DOHH2 (cell line): ENCODE measurements around the gene MAP2K3.
A peak's percentile ranks its signal among the peaks of the same experiment; 100 is the strongest.

Experiments
- H3F3A ChIP-seq: fragments of 200-600 bp; sonication (generic), shearing (Covaris generic); 2 replicates; pipeline ENCODE4 v1.6.0; 2016; ENCODE audit warnings: antibody characterized with exemption, mild to moderate bottlenecking; ENCODE audit not compliant: control insufficient read depth, insufficient read depth
- H3K27ac ChIP-seq: fragments of 200-600 bp; sonication (generic); 2 replicates; pipeline ENCODE4 v1.5.1; 2014; ENCODE audit warnings: low read depth, mild to moderate bottlenecking, low read length, moderate library complexity
- H3K27me3 ChIP-seq: fragments of 200-600 bp; sonication (generic); 2 replicates; pipeline ENCODE4 v1.6.1; 2014; ENCODE audit warnings: mild to moderate bottlenecking, low read length, mixed read lengths; ENCODE audit not compliant: control insufficient read depth
- H3K36me3 ChIP-seq: fragments of 200-600 bp; sonication (generic); 2 replicates; pipeline ENCODE4 v1.6.1; 2014; ENCODE audit warnings: mild to moderate bottlenecking, low read length, moderate library complexity, mixed read lengths; ENCODE audit not compliant: control insufficient read depth
- H3K4me1 ChIP-seq: fragments of 200-600 bp; sonication (generic); 2 replicates; pipeline ENCODE4 v1.6.1; 2014; ENCODE audit warnings: mild to moderate bottlenecking, low read length, mixed read lengths; ENCODE audit not compliant: control insufficient read depth
- H3K4me2 ChIP-seq: fragments of 200-600 bp; sonication (generic); 2 replicates; pipeline ENCODE4 v1.6.0; 2014; ENCODE audit warnings: mild to moderate bottlenecking, low read length, moderate library complexity
- H3K4me3 ChIP-seq: fragments of 200-600 bp; sonication (generic); 2 replicates; pipeline ENCODE4 v1.5.1; 2014; ENCODE audit warnings: mild to moderate bottlenecking, low read length, mixed read lengths
- H3K79me2 ChIP-seq: fragments of 200-600 bp; sonication (generic); 2 replicates; pipeline ENCODE4 v1.6.1; 2014; ENCODE audit warnings: mild to moderate bottlenecking, low read length, mixed read lengths; ENCODE audit not compliant: control insufficient read depth
- H3K9me2 ChIP-seq: fragments of 200-600 bp; sonication (generic); replicated peaks from 2 replicates; pipeline ENCODE4 v1.6.1; 2014; ENCODE audit warnings: mild to moderate bottlenecking, low read length, mixed read lengths; ENCODE audit not compliant: control insufficient read depth
- H3K9me3 ChIP-seq: fragments of 200-600 bp; sonication (generic); 2 replicates; pipeline ENCODE4 v1.6.1; 2014; ENCODE audit warnings: antibody characterized with exemption, low read length, mixed read lengths; ENCODE audit not compliant: control insufficient read depth, insufficient read depth
- H4K20me1 ChIP-seq: fragments of 200-600 bp; sonication (generic); 2 replicates; pipeline ENCODE4 v1.6.0; 2014; ENCODE audit warnings: low read depth, mild to moderate bottlenecking, antibody characterized with exemption, low read length, moderate library complexity; ENCODE audit not compliant: control insufficient read depth, insufficient read depth
- EZH2phosphoT487 ChIP-seq: fragments of 200-600 bp; sonication (generic); IDR thresholded peaks from 2 replicates; pipeline ENCODE4 v1.6.1; 2017; ENCODE audit warnings: borderline replicate concordance, mild to moderate bottlenecking, antibody characterized with exemption, low read length, moderate library complexity, mixed read lengths
- TF ChIP-seq, protein P1 (sequence below): fragments of 200-600 bp; sonication (generic); IDR thresholded peaks from one replicate; pipeline ENCODE4 v1.5.1; 2014; ENCODE audit warnings: antibody characterized with exemption, mild to moderate bottlenecking, low read depth, low read length; ENCODE audit not compliant: poor library complexity, severe bottlenecking

MAP2K3 gene

DNA sequence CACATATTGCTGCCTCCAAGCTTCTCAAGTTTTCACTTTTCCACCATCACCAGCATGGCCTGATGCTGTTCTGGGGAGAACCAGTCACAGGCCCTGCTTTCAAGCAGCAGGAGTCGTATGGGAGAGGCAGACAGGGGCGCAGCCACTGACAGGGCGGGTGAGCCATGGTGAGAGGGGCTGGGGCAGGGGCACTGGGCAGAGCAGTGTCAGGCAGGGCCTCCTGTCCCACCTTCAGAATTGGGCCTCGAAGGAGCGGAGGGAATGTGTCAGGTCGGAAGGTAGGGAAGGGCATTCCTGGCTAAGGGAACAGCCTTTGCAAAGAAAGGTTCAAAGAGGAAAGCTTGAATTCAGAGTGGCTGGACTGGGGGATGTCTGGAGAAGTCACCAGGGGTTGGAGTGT lies 4.9 kb upstream of the MAP2K3 start:
- no peak overlapping the region for H3K4me2 ChIP-seq
- peaks cover 37% of the 10 kb centered on the region for H3K4me1 ChIP-seq
- no peaks in the 10 kb centered on the region for H3K9me3 ChIP-seq
- no peaks in the 10 kb centered on the region for H4K20me1 ChIP-seq
- H3K27ac ChIP-seq: no peak overlapping the region
- no peaks in the 10 kb centered on the region for H3K9me2 ChIP-seq
- H3K27me3 ChIP-seq: peaks cover 5% of the 10 kb centered on the region; the same call in 1 of the 2 replicates
- H3K36me3 ChIP-seq: no peaks in the 10 kb centered on the region
- no peaks in the 10 kb centered on the region for H3F3A ChIP-seq
- TF ChIP-seq EZH2phosphoT487: no peak
- TF ChIP-seq, protein P1, sequence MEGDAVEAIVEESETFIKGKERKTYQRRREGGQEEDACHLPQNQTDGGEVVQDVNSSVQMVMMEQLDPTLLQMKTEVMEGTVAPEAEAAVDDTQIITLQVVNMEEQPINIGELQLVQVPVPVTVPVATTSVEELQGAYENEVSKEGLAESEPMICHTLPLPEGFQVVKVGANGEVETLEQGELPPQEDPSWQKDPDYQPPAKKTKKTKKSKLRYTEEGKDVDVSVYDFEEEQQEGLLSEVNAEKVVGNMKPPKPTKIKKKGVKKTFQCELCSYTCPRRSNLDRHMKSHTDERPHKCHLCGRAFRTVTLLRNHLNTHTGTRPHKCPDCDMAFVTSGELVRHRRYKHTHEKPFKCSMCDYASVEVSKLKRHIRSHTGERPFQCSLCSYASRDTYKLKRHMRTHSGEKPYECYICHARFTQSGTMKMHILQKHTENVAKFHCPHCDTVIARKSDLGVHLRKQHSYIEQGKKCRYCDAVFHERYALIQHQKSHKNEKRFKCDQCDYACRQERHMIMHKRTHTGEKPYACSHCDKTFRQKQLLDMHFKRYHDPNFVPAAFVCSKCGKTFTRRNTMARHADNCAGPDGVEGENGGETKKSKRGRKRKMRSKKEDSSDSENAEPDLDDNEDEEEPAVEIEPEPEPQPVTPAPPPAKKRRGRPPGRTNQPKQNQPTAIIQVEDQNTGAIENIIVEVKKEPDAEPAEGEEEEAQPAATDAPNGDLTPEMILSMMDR: no peak
- no peak overlapping the region for H3K4me3 ChIP-seq
- peaks cover under 1% of the 10 kb centered on the region for H3K79me2 ChIP-seq

DNA sequence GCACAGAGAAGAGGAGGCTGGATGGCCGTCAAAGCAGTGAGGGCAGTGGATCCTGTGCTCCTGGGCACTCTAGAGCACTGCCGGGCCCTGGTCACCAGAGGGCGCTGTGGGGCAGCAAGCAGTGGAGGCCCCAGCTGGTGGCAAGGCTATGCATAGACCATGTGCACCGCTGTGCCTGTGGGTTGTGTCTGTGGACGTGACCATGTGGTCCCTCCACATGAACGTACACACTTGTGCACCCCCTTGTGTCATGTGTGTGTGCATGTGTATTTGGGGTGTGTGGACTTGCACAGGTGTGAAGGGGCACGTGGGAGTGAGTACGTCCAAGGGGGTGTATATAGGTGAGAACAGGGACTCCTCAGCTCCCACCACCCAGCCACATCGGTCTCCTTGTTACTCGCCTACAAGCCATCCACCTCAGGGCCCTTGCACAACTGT lies 4.4 kb upstream of the MAP2K3 start:
- Histone ChIP-seq H3K4me2 (no peak overlapping the region), H3K9me3 (no peaks in the 10 kb centered on the region), H3F3A (no peaks in the 10 kb centered on the region), H3K4me3 (no peak overlapping the region), H4K20me1 (no peaks in the 10 kb centered on the region), H3K27me3 (peaks cover 3% of the 10 kb centered on the region; the same call in 1 of the 2 replicates), H3K27ac (no peak overlapping the region), H3K36me3 (no peaks in the 10 kb centered on the region), H3K79me2 (peaks cover 6% of the 10 kb centered on the region), H3K9me2 (no peaks in the 10 kb centered on the region), H3K4me1 (peaks cover 32% of the 10 kb centered on the region)
- TF ChIP-seq, protein P1: peak; percentile 98
- TF ChIP-seq EZH2phosphoT487: no peak

DNA sequence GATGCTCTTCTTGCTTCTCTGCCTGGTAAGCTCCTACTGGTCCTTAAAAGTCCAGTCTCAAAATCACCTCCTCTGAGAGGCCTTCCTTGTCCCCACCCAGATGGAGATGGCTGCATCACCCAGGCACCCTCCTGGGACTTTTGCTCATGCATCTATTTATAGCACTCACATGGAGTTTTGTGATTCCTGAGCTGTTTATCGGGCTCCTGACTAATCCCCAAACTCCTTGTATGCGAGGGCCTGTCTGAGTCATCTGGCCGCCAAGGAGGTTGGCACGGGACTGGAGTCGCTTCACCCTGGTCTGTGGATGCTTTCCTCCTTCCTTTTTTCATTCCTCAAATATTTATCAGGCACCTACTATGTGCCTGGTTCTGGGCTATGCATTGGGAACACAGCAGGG lies 2.3 kb upstream of the MAP2K3 start:
- no peaks in the 10 kb centered on the region for H3K9me3 ChIP-seq
- H4K20me1 ChIP-seq: no peaks in the 10 kb centered on the region
- no peak overlapping the region for H3K4me3 ChIP-seq
- no peaks in the 10 kb centered on the region; the same call in 1 of the 2 replicates for H3K27me3 ChIP-seq
- H3K79me2 ChIP-seq: peaks cover 27% of the 10 kb centered on the region
- H3K4me2 ChIP-seq: no peak overlapping the region
- no peak overlapping the region for H3K27ac ChIP-seq
- H3F3A ChIP-seq: peaks cover 5% of the 10 kb centered on the region
- 0 out of 2 replicates have a peak, but pooled peaks cover under 1% of the 10 kb centered on the region for H3K36me3 ChIP-seq
- no peaks in the 10 kb centered on the region for H3K9me2 ChIP-seq
- TF ChIP-seq EZH2phosphoT487: no peak
- TF ChIP-seq, protein P1: no peak
- H3K4me1 ChIP-seq: peaks cover 32% of the 10 kb centered on the region
